ENCODE measurements around the gene AQP3. TPM values are rescaled to one million over a fixed set of nuclear protein-coding genes. Genes with fewer than 3 reads are reported as not detected.

The AQP3 gene
- total and polyA plus RNA-seq, 2 of the 13 experiments (the other 11 are each of a cell fraction or from before 2014, with no cell fraction given) = 1.4 to 5.5 TPM

DNA sequence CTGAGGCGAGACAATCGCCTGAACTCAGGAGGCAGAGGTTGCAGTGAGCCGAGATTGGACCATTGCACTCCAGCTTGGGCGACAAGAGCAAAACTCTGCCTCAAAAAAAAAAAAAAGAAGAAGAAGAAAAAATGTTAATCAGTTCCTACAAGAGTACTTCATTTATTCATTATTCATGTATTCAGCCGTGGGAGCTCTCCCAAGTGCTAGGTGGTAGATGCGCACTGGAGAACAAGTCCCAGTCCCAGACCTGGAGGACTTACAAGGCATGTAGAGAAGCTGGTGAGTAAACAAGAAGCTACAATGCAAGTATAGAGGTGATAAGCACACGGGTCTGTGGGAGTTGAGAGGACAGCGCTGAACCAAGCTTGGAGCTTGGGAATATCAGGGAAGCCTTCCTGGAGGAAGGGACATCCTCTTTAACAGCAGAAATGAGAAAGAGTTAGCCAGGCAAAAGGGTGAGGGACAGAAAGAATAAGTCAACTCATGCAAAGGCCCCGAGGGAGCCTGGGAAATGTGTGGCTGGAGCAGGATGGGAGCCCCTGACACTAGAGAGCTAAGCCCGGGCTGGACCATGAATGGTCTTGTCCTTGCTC is 27.6 kb downstream of the AQP3 start:
- Histone ChIP-seq H3K36me3 (replicated peaks in 1 of 2; ENCODE audit: control insufficient read depth in 1 of 2, insufficient read depth in 2 of 2, low read length in 2 of 2) (no peaks in the 10 kb centered on the region), H3K4me3 (replicated peaks in 1 of 3; ENCODE audit: insufficient read depth in 1 of 3, low read depth in 2 of 3, low read length in 3 of 3) (no peak overlapping the region), H3K27me3 (ENCODE audit: control insufficient read depth in 1 of 2, insufficient read depth in 2 of 2, low read length in 2 of 2) (peaks cover 3 to 39% of the 10 kb centered on the region in 2 experiments; a peak in 4 of 5 replicates), H4K20me1 (ENCODE audit: insufficient read depth, low read length) (no peaks in the 10 kb centered on the region), H3K4me1 (ENCODE audit: insufficient read depth, low read length) (peaks cover 48% of the 10 kb centered on the region), H3K27ac (ENCODE audit: extremely low read length, insufficient read depth, low read length) (no peak overlapping the region), H3K4me2 (ENCODE audit: low read depth, low read length) (no peak overlapping the region), H2AFZ (ENCODE audit: low read length) (no peak overlapping the region), H3K9ac (ENCODE audit: insufficient read depth, low read depth, low read length) (no peak overlapping the region), H3K79me2 (ENCODE audit: insufficient read depth, low read length) (no peaks in the 10 kb centered on the region), H3K9me3 (ENCODE audit: low read length) (no peaks in the 10 kb centered on the region)
- BruUV-seq (replicated peaks) = no TSS peak
- ATAC-seq = no peak
- CTCF ChIA-PET (ENCODE audit: low intra/inter-chr PET ratio, low total read pairs) = no interaction called here
- TF ChIP-seq FOXA1 (IDR thresholded peaks at IDR 0.05) (no peak), FOXA1 (CRISPR knock-in tag; IDR thresholded peaks at IDR 0.05) (0 out of 2 replicates have a peak, but pooled peaks have one; percentile 13), ZFP36 (IDR thresholded peaks at IDR 0.05; ENCODE audit: borderline replicate concordance, low read depth, low read length, partially characterized antibody) (peak; percentile 63), ZNF543 (CRISPR knock-in tag; IDR thresholded peaks at IDR 0.05) (no peak), NR2F1 (CRISPR knock-in tag; IDR thresholded peaks at IDR 0.05) (no peak)
- FAIRE-seq = no peak
- in situ Hi-C loops (cut with HindIII; ENCODE audit: extremely low pct_ligation_motif_present, low pct_unique_long_range_greater_than_20kb) = no loop called here
- 44% methylated on average over 10 of the region's 10 CpGs for WGBS (ENCODE audit: low lambda C conversion rate)
- no peak for DNase-seq (ENCODE audit: low spot score)
- intact Hi-C loops (cut with micrococcal nuclease; ENCODE audit: unreplicated experiment) = loop anchor here (5.0 kb wide), 1 partner anchor 47 kb away; no protein-coding TSS in a partner anchor
- POLR2A ChIA-PET = interaction anchor here (1.0 kb wide), 1 partner anchor 54 kb away, joined by 4 read pairs; the partner anchor contains the start of gene NOL6

DNA sequence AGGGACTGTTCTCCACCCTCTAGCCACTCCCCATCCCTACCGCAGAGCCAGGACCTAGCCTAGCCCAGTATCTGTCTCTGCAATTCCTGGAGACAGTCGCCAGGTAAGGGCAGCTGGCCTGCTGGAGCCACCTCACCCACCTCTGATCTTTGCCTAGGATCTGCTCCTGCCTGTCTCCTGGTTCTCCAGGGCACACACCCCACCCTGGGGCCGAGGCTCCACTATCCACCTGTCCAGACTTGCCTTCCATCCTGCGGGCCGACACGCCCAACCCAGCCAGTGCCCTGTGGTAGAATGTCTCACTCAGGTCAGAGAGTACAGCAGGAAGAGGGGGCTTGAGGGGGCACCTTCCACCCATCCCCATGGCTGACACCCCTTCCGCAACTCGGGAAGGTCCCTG is 29.3 kb downstream of the AQP3 start:
- no peak for DNase-seq (ENCODE audit: low spot score)
- intact Hi-C loops (cut with micrococcal nuclease; ENCODE audit: unreplicated experiment) = loop anchor here (5.0 kb wide), 1 partner anchor 49 kb away; no protein-coding TSS in a partner anchor

More for the DNA sequence above, 29.3 kb downstream of the AQP3 start:
- in situ Hi-C loops (cut with HindIII; ENCODE audit: extremely low pct_ligation_motif_present, low pct_unique_long_range_greater_than_20kb) = no loop called here
- POLR2A ChIA-PET = interaction anchor here (1.3 kb wide), 1 partner anchor 30 kb away, joined by 3 read pairs; no protein-coding TSS in a partner anchor
- H3K9ac ChIP-seq (ENCODE audit: insufficient read depth, low read depth, low read length) = no peak overlapping the region
- peaks cover 59% of the 10 kb centered on the region for H3K4me1 ChIP-seq (ENCODE audit: insufficient read depth, low read length)
- peaks cover 3 to 51% of the 10 kb centered on the region in 2 experiments; a peak in 4 of 5 replicates for H3K27me3 ChIP-seq (ENCODE audit: control insufficient read depth in 1 of 2, insufficient read depth in 2 of 2, low read length in 2 of 2)
- H3K9me3 ChIP-seq (ENCODE audit: low read length) = no peaks in the 10 kb centered on the region
- no peaks in the 10 kb centered on the region for H3K79me2 ChIP-seq (ENCODE audit: insufficient read depth, low read length)
- H3K27ac ChIP-seq (ENCODE audit: extremely low read length, insufficient read depth, low read length) = no peak overlapping the region
- no peak overlapping the region for H3K4me2 ChIP-seq (ENCODE audit: low read depth, low read length)
- H3K4me3 ChIP-seq (replicated peaks in 1 of 3; ENCODE audit: insufficient read depth in 1 of 3, low read depth in 2 of 3, low read length in 3 of 3) = no peak overlapping the region
- no peaks in the 10 kb centered on the region for H4K20me1 ChIP-seq (ENCODE audit: insufficient read depth, low read length)
- ATAC-seq (no peak), FAIRE-seq (no peak)
- H2AFZ ChIP-seq (ENCODE audit: low read length) = no peak overlapping the region
- no peaks in the 10 kb centered on the region for H3K36me3 ChIP-seq (replicated peaks in 1 of 2; ENCODE audit: control insufficient read depth in 1 of 2, insufficient read depth in 2 of 2, low read length in 2 of 2)
- CTCF ChIA-PET (ENCODE audit: low intra/inter-chr PET ratio, low total read pairs) = no interaction called here
- TF ChIP-seq GFI1 (CRISPR knock-in tag; IDR thresholded peaks at IDR 0.05; ENCODE audit: borderline replicate concordance) (no peak), ZNF740 (CRISPR knock-in tag; IDR thresholded peaks at IDR 0.05) (no peak), POLR2AphosphoS5 (IDR thresholded peaks at IDR 0.05; ENCODE audit: low read depth, low read length) (no peak), ZNF558 (CRISPR knock-in tag; IDR thresholded peaks at IDR 0.05; ENCODE audit: borderline replicate concordance) (no peak), MED8 (CRISPR knock-in tag; IDR thresholded peaks at IDR 0.05; ENCODE audit: insufficient replicate concordance) (no peak), HIVEP1 (CRISPR knock-in tag; IDR thresholded peaks at IDR 0.05) (no peak), ZNF101 (CRISPR knock-in tag; IDR thresholded peaks at IDR 0.05; ENCODE audit: borderline replicate concordance, low read depth) (no peak), NFATC3 (CRISPR knock-in tag; IDR thresholded peaks at IDR 0.05) (no peak), FLYWCH1 (CRISPR knock-in tag; IDR thresholded peaks at IDR 0.05) (no peak), KLF13 (CRISPR knock-in tag; IDR thresholded peaks at IDR 0.05) (no peak), GTF2F1 (IDR thresholded peaks at IDR 0.05; ENCODE audit: low read length) (no peak)
- TF ChIP-seq, protein P1, sequence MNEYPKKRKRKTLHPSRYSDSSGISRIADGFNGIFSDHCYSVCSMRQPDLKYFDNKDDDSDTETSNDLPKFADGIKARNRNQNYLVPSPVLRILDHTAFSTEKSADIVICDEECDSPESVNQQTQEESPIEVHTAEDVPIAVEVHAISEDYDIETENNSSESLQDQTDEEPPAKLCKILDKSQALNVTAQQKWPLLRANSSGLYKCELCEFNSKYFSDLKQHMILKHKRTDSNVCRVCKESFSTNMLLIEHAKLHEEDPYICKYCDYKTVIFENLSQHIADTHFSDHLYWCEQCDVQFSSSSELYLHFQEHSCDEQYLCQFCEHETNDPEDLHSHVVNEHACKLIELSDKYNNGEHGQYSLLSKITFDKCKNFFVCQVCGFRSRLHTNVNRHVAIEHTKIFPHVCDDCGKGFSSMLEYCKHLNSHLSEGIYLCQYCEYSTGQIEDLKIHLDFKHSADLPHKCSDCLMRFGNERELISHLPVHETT (CRISPR knock-in tag; conservative IDR thresholded peaks at IDR 0.05) = no peak
- BruUV-seq (replicated peaks) = no TSS peak
- 49% methylated on average over 6 of the region's 8 CpGs for WGBS (ENCODE audit: low lambda C conversion rate)

Data from HepG2 (cell line).